K562 (cell line): ENCODE data around the gene GEMIN2. TPM values are rescaled to one million over a fixed set of nuclear protein-coding genes. Genes with fewer than 3 reads are reported as not detected.

Experiments used
- BMI1 ChIP-seq: fragments of 150-350 bp; IDR thresholded peaks from 2 replicates; pipeline ENCODE4 v1.6.1; 2014; ENCODE audit warnings: low read length
- CREB5 ChIP-seq: fragments of 250-450 bp; sonication (Bioruptor Pico); IDR thresholded peaks from 2 replicates; pipeline ENCODE4 v1.5.0; 2020; ENCODE audit warnings: mild to moderate bottlenecking
- FOXM1 ChIP-seq, 2 experiments: fragments of 450-650 bp in 1 of 2; sonication (generic) in 1 of 2; formaldehyde crosslinking in 1 of 2; IDR thresholded peaks; 2 replicates each; pipeline versions ENCODE4 v1.6.1 to v1.9.0; 2017 to 2022; ENCODE audit warnings: low read depth in 2 of 2, mild to moderate bottlenecking in 2 of 2, missing genetic modification reagents in 1 of 2, moderate library complexity in 1 of 2
- MCM2 ChIP-seq: fragments of 450-650 bp; IDR thresholded peaks from 2 replicates; pipeline ENCODE4 v1.6.1; 2017; ENCODE audit warnings: low read depth, mild to moderate bottlenecking
- MNT ChIP-seq, 2 experiments: fragments of 450-650 bp; conservative IDR thresholded peaks; 2 replicates each; pipeline ENCODE4 v1.6.1; 2017; ENCODE audit warnings: mild to moderate bottlenecking in 2 of 2, moderate library complexity in 2 of 2
- NCOA6 ChIP-seq: fragments of 450-650 bp; IDR thresholded peaks from 2 replicates; pipeline ENCODE4 v1.6.1; 2017; ENCODE audit warnings: mild to moderate bottlenecking
- PHF20 ChIP-seq: fragments of 450-650 bp; IDR thresholded peaks from 2 replicates; pipeline ENCODE4 v1.6.1; 2018; ENCODE audit not compliant: partially characterized antibody
- PML ChIP-seq: IDR thresholded peaks from 2 replicates; pipeline ENCODE4 v1.6.1; 2012; ENCODE audit warnings: low read length, inconsistent platforms
- PRPF4 ChIP-seq: fragments of 200-400 bp; formaldehyde crosslinking; IDR thresholded peaks from one replicate; pipeline ENCODE4 v1.6.1; 2017; ENCODE audit warnings: low read length, low read depth, mild to moderate bottlenecking; ENCODE audit not compliant: insufficient read depth, poor library complexity, severe bottlenecking
- RB1 ChIP-seq: fragments of 450-650 bp; IDR thresholded peaks from 2 replicates; pipeline ENCODE4 v1.6.1; 2017; ENCODE audit warnings: low read depth, mild to moderate bottlenecking
- RBFOX2 ChIP-seq: fragments of 200-400 bp; formaldehyde crosslinking; IDR thresholded peaks from 2 replicates; pipeline ENCODE4 v1.6.1; 2017; ENCODE audit warnings: low read depth, mild to moderate bottlenecking, low read length, moderate library complexity
- SPI1 ChIP-seq: IDR thresholded peaks from 2 replicates; pipeline ENCODE4 v1.6.1; 2011; ENCODE audit warnings: low read depth, low read length, control low read depth, borderline replicate concordance
- SREBF1 ChIP-seq: fragments of 150-350 bp; IDR thresholded peaks from 2 replicates; pipeline ENCODE4 v1.6.1; 2014; ENCODE audit warnings: antibody characterized with exemption, low read depth, low read length, borderline replicate concordance
- SREBF2 ChIP-seq: sonication (generic); formaldehyde crosslinking; IDR thresholded peaks from 2 replicates; pipeline ENCODE4 v1.4.0; 2020; ENCODE audit warnings: mild to moderate bottlenecking, missing genetic modification reagents
- TRIM28 ChIP-seq: fragments of 450-650 bp; IDR thresholded peaks from 2 replicates; pipeline ENCODE4 v1.6.1; 2017
- ZNF274 ChIP-seq: IDR thresholded peaks from 2 replicates; pipeline ENCODE4 v1.6.1; 2011; ENCODE audit warnings: low read depth, mild to moderate bottlenecking, low read length, moderate library complexity, borderline replicate concordance
- ZNF592 ChIP-seq: fragments of 450-650 bp; IDR thresholded peaks from 2 replicates; pipeline ENCODE4 v1.6.1; 2017; ENCODE audit warnings: antibody characterized with exemption, mild to moderate bottlenecking
- polyA plus RNA-seq, 8 experiments: library from polyadenylated mRNA; depleted of rRNA in 4 of 8; stranded (reverse) in 5 of 8; unstranded in 3 of 8; fragments of >200 nt; fragmentation: Nextera tagmentation in 2 of 8; fragmentation: Illumina TruSeq in 1 of 8; extraction: Ambion mirVana in 2 of 8; extraction: Trizol in 1 of 8; gene quantifications; 2 replicates each; pipeline versions ENCODE4 v1.2.1 to v1.2.3, GENCODE V29; 2011 to 2014; ENCODE audit warnings: inconsistent platforms in 1 of 8, missing spikeins in 1 of 8
- total RNA-seq, 7 experiments: library from RNA; depleted of rRNA in 6 of 7; stranded (reverse); fragments of >200 nt in 6 of 7; fragmentation: Illumina TruSeq in 2 of 7; extraction: Trizol in 2 of 7; gene quantifications; 2 replicates each; pipeline versions ENCODE4 v1.2.1 to v1.2.3, GENCODE V29; 2011 to 2021; ENCODE audit warnings: low replicate concordance in 1 of 7
- TF ChIP-seq, protein P1 (sequence below): sonication (generic); formaldehyde crosslinking; IDR thresholded peaks from 2 replicates; pipeline ENCODE4 v1.8.0; 2022; ENCODE audit warnings: mild to moderate bottlenecking, missing genetic modification reagents, borderline replicate concordance

Gene GEMIN2
- total and polyA plus RNA-seq, 9 of the 15 experiments (the other 6 are each of a cell fraction or from before 2014, with no cell fraction given), result 23.0 to 87.6 (median 45.5) TPM

- TF ChIP-seq PRPF4 (no peak), SREBF1 (peak; percentile 88), ZNF592 (peak; percentile 7; the same call in 1 of the 2 replicates), PML (peak; percentile 50), SREBF2 (CRISPR knock-in tag) (no peak), BMI1 (no peak), MNT (conservative IDR thresholded peaks at IDR 0.05) (peak; percentile 13 to 21; a peak in 2 of 4 replicates), FOXM1 (IDR thresholded peaks at IDR 0.05; ENCODE audit: low read depth) (peak; percentile 65), FOXM1 (CRISPR knock-in tag; IDR thresholded peaks at IDR 0.05; ENCODE audit: low read depth) (no peak), NCOA6 (no peak), TRIM28 (no peak), MCM2 (no peak), PHF20 (no peak), RB1 (peak; percentile 69), RBFOX2 (peak; percentile 99), SPI1 (no peak), ZNF274 (no peak), CREB5 (CRISPR knock-in tag) (no peak)
- TF ChIP-seq, protein P1, sequence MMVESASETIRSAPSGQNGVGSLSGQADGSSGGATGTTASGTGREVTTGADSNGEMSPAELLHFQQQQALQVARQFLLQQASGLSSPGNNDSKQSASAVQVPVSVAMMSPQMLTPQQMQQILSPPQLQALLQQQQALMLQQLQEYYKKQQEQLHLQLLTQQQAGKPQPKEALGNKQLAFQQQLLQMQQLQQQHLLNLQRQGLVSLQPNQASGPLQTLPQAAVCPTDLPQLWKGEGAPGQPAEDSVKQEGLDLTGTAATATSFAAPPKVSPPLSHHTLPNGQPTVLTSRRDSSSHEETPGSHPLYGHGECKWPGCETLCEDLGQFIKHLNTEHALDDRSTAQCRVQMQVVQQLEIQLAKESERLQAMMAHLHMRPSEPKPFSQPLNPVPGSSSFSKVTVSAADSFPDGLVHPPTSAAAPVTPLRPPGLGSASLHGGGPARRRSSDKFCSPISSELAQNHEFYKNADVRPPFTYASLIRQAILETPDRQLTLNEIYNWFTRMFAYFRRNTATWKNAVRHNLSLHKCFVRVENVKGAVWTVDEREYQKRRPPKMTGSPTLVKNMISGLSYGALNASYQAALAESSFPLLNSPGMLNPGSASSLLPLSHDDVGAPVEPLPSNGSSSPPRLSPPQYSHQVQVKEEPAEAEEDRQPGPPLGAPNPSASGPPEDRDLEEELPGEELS (CRISPR knock-in tag), result no peak
Observed at GRCh38 chr14:39174560-39175444, 60.7 kb downstream of the GEMIN2 start, which contains the start of gene PNN (continued).
